Fibroblast of peridontal ligament (primary cell): Measurements from ENCODE around the gene PKDREJ.

Source experiments
- DNase-seq: peaks from one replicate; pipeline ENCODE4 v3.0.0-alpha.2; 2010; ENCODE audit errors: extremely low read depth

The PKDREJ gene

GRCh38 chr22:46234969-46235368 is 28.2 kb downstream of the PKDREJ start:
- no peak for DNase-seq

- DNase-seq = peak; percentile 59
Observed at GRCh38 chr22:46233231-46233630, 29.9 kb downstream of the PKDREJ start.

- no peak for DNase-seq
Observed at GRCh38 chr22:46230262-46230901, 32.8 kb downstream of the PKDREJ start.

- peak; percentile 43 for DNase-seq
Observed at GRCh38 chr22:46229701-46230100, 33.4 kb downstream of the PKDREJ start.

- no peak for DNase-seq
Observed at GRCh38 chr22:46226577-46226976, 36.6 kb downstream of the PKDREJ start.

GRCh38 chr22:46225631-46226030 is 37.5 kb downstream of the PKDREJ start:
- DNase-seq = no peak

GRCh38 chr22:46224898-46225290 is 38.2 kb downstream of the PKDREJ start:
- DNase-seq = no peak

- DNase-seq = no peak
Observed at GRCh38 chr22:46224044-46224897, 38.9 kb downstream of the PKDREJ start.

GRCh38 chr22:46220921-46221320 is 42.2 kb downstream of the PKDREJ start:
- DNase-seq = no peak

GRCh38 chr22:46219636-46220035 is 43.5 kb downstream of the PKDREJ start:
- no peak for DNase-seq

GRCh38 chr22:46214616-46215015 is 48.5 kb downstream of the PKDREJ start:
- DNase-seq = no peak

- no peak for DNase-seq
Observed at GRCh38 chr22:46214149-46214548, 49.0 kb downstream of the PKDREJ start.

- DNase-seq = no peak
Observed at GRCh38 chr22:46213052-46213451, 50.1 kb downstream of the PKDREJ start.

- no peak for DNase-seq
Observed at GRCh38 chr22:46212195-46212594, 50.9 kb downstream of the PKDREJ start.

GRCh38 chr22:46209262-46209661 is 53.9 kb downstream of the PKDREJ start:
- peak; percentile 8 for DNase-seq
